Spleen (tissue), 11 donors: ENCODE measurements around the gene RNF208. TPM values are rescaled to one million over a fixed set of nuclear protein-coding genes. Genes with fewer than 3 reads are reported as not detected.

ENCODE experiments used
- DNase-seq: peaks from one replicate; pipeline ENCODE4 v3.0.0-alpha.2; 2020
- H3K27ac ChIP-seq, 8 donors: fragments of 200-600 bp; sonication (generic) in 7 of 8; 1 replicate in 4 of 8; 2 replicates in 4 of 8; pipeline versions ENCODE4 v1.5.0 to v1.8.0; 2016 to 2021; ENCODE audit warnings: inconsistent platforms in 4 of 8, mild to moderate bottlenecking in 4 of 8, moderate library complexity in 1 of 8
- H3K27me3 ChIP-seq, 7 donors: fragments of 200-600 bp; sonication (generic) in 6 of 7; replicated peaks in 1 of 7; 1 replicate in 4 of 7; 2 replicates in 3 of 7; pipeline versions ENCODE4 v1.5.0 to v1.8.0; 2016 to 2021; ENCODE audit warnings: inconsistent platforms in 3 of 7, mild to moderate bottlenecking in 1 of 7
- H3K36me3 ChIP-seq, 6 donors: fragments of 200-600 bp; sonication (generic) in 5 of 6; 1 replicate in 4 of 6; 2 replicates in 2 of 6; pipeline versions ENCODE4 v1.5.0 to v1.8.0; 2016 to 2021; ENCODE audit warnings: inconsistent platforms in 2 of 6
- H3K4me1 ChIP-seq, 6 donors: fragments of 200-600 bp; sonication (generic) in 5 of 6; 1 replicate in 3 of 6; 2 replicates in 3 of 6; pipeline versions ENCODE4 v1.5.0 to v1.8.0; 2016 to 2021; ENCODE audit warnings: inconsistent platforms in 3 of 6
- H3K4me3 ChIP-seq, 8 donors: fragments of 200-600 bp; sonication (generic) in 7 of 8; 1 replicate in 4 of 8; 2 replicates in 4 of 8; pipeline versions ENCODE4 v1.5.0 to v1.8.0; 2016 to 2021; ENCODE audit warnings: inconsistent platforms in 4 of 8, mild to moderate bottlenecking in 4 of 8, moderate library complexity in 2 of 8
- H3K9me3 ChIP-seq, 8 donors: fragments of 200-600 bp; sonication (generic) in 7 of 8; 1 replicate in 4 of 8; 2 replicates in 4 of 8; pipeline versions ENCODE4 v1.5.0 to v1.8.0; 2016 to 2021; ENCODE audit warnings: inconsistent platforms in 4 of 8
- POLR2A ChIP-seq, 3 donors: fragments of 450-650 bp; IDR thresholded peaks; one replicate each; pipeline ENCODE4 v1.5.1; 2017; ENCODE audit warnings: antibody characterized with exemption in 3 of 3, mild to moderate bottlenecking in 1 of 3
- POLR2AphosphoS5 ChIP-seq, 3 donors: sonication (generic); formaldehyde crosslinking; IDR thresholded peaks; one replicate each; pipeline ENCODE4 v1.5.1; 2017; ENCODE audit warnings: antibody characterized with exemption in 3 of 3
- WGBS, 5 donors: extraction: QIAGEN DNeasy Blood & Tissue Kit in 3 of 5; methylation state at CpG; one replicate each; pipeline versions ENCODE4 v1.1.5 to v1.1.7; 2013 to 2018; 5-methylcytosine and 5-hydroxymethylcytosine counted together
- intact Hi-C: fragments of 100-400 bp; cut with DNase I; formaldehyde crosslinking; loops from one replicate; pipeline ENCODE4 v1.15.0; 2023; ENCODE audit warnings: low total_unique reads
- polyA plus RNA-seq, 3 donors: library from polyadenylated mRNA; stranded (reverse); fragments of 200-250 nt; gene quantifications; one replicate each; pipeline ENCODE4 v1.2.1, GENCODE V29; 2013
- total RNA-seq, 7 donors: library from RNA; depleted of rRNA in 3 of 7; stranded (reverse); fragments of >200 nt in 3 of 7; fragmentation: NEBNext Ultra II Directional in 4 of 7; extraction: Animal tissue kit (Norgen Biotek cat#: 25700) in 4 of 7; gene quantifications; one replicate each; pipeline versions ENCODE4 v1.1.0 to v1.2.1, GENCODE V29; 2016 to 2021
- TF ChIP-seq, protein P1 (sequence below), 11 experiments: fragments of 200-600 bp in 7 of 11; fragments of 450-650 bp in 4 of 11; sonication (generic) in 4 of 11; IDR thresholded peaks in 8 of 11; conservative IDR thresholded peaks in 3 of 11; 1 replicate in 7 of 11; 2 replicates in 4 of 11; pipeline versions ENCODE4 v1.4.0 to v1.8.0; 2016 to 2021; ENCODE audit warnings: antibody characterized with exemption in 11 of 11, inconsistent platforms in 4 of 11, mild to moderate bottlenecking in 1 of 11
- donor health status: healthy with polysubstance abuse.
- donor health status: DM: no; HTN: no; CAD: no; lungs with moderate emphysema.
- donor health status: DM: no; HTN: no; CAD: no.
- donor health status: Bipolar disorder and iron deficiency.
- donor health status: healthy.
- donor health status: DM: no; HTN: no; CAD: no.
- donor health status: DM: yes; HTN: yes; CAD: no.

The RNF208 gene
- total and polyA plus RNA-seq, 10 donors = 1.2 to 6.2 (median 2.7) TPM

GRCh38 chr9:137235424-137236237 lies 13.6 kb upstream of the RNF208 start:
- no peak for DNase-seq
- Histone ChIP-seq H3K4me1 (peaks cover 18 to 67% (median 56%) of the 10 kb centered on the region in 6 donors), H3K4me3 (peak overlapping the region in 1 of 8 donors; percentile 55), H3K27me3 (peaks cover 0 to 54% (median 23%) of the 10 kb centered on the region in 7 donors), H3K9me3 (no peaks in the 10 kb centered on the region), H3K27ac (no peak overlapping the region), H3K36me3 (no peaks in the 10 kb centered on the region)
- TF ChIP-seq, protein P1, sequence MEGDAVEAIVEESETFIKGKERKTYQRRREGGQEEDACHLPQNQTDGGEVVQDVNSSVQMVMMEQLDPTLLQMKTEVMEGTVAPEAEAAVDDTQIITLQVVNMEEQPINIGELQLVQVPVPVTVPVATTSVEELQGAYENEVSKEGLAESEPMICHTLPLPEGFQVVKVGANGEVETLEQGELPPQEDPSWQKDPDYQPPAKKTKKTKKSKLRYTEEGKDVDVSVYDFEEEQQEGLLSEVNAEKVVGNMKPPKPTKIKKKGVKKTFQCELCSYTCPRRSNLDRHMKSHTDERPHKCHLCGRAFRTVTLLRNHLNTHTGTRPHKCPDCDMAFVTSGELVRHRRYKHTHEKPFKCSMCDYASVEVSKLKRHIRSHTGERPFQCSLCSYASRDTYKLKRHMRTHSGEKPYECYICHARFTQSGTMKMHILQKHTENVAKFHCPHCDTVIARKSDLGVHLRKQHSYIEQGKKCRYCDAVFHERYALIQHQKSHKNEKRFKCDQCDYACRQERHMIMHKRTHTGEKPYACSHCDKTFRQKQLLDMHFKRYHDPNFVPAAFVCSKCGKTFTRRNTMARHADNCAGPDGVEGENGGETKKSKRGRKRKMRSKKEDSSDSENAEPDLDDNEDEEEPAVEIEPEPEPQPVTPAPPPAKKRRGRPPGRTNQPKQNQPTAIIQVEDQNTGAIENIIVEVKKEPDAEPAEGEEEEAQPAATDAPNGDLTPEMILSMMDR (IDR thresholded peaks at IDR 0.05 in 8 of 11, conservative IDR thresholded peaks at IDR 0.05 in 3 of 11) = no peak
- peak in 1 of 3 donors; percentile 20 for TF ChIP-seq POLR2AphosphoS5 (IDR thresholded peaks at IDR 0.05)
- TF ChIP-seq POLR2A (IDR thresholded peaks at IDR 0.05) = no peak
- intact Hi-C loops = no loop called here
- 64 to 76% (median 71%) methylated on average over 17 to 35 of the region's 35 CpGs for WGBS, 5 donors

DNA sequence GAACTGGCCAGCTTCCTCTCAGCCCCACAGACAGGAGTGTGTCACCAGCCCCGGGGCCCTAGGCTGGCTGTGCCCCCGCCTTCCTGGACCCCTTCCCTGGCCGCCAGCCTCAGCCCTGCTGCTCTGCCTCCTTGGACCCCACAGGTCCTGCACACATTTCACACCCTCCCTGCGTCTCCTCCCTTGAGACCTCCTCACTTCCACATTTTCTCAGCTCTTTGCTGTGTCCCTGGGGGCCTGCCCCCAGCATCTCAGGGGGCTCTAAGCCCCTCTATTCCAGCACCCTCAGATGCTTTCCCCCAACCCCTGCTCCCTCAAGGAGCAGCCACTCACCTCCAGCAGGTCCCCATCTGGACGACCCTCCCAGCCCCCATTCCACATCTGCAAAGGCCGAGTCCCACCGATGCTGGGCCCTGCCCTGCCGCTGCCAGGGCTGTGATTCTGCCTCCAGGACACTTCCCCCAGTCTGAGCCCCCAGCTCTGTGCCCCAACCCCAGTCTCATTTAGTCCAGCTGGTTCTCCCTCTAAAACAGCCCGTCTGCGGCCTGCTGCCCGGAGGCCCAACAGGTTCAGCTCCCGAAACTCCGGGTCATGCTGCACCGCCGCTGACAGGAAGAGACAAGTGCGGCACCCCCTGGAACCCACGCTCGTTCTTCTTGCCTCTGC lies 12.9 kb upstream of the RNF208 start:
- DNase-seq = no peak
- H3K9me3 ChIP-seq = no peaks in the 10 kb centered on the region
- WGBS, 5 donors = 65 to 76% (median 68%) methylated on average over 16 to 18 of the region's 18 CpGs
- H3K4me3 ChIP-seq = no peak overlapping the region
- H3K27ac ChIP-seq = no peak overlapping the region
- H3K36me3 ChIP-seq = no peaks in the 10 kb centered on the region
- H3K4me1 ChIP-seq = peaks cover 15 to 60% (median 51%) of the 10 kb centered on the region in 6 donors
- no peak for TF ChIP-seq POLR2AphosphoS5 (IDR thresholded peaks at IDR 0.05)
- TF ChIP-seq, protein P1 (IDR thresholded peaks at IDR 0.05 in 8 of 11, conservative IDR thresholded peaks at IDR 0.05 in 3 of 11) = no peak
- no peak for TF ChIP-seq POLR2A (IDR thresholded peaks at IDR 0.05)
- intact Hi-C loops = no loop called here
- peaks cover 0 to 61% (median 25%) of the 10 kb centered on the region in 7 donors for H3K27me3 ChIP-seq

GRCh38 chr9:137234055-137234697 lies 12.1 kb upstream of the RNF208 start:
- Histone ChIP-seq H3K4me3 (no peak overlapping the region), H3K36me3 (no peaks in the 10 kb centered on the region), H3K27ac (no peak overlapping the region), H3K9me3 (no peaks in the 10 kb centered on the region), H3K4me1 (peaks cover 11 to 53% (median 44%) of the 10 kb centered on the region in 6 donors), H3K27me3 (peaks cover 0 to 68% (median 32%) of the 10 kb centered on the region in 7 donors)
- no peak for DNase-seq
- TF ChIP-seq POLR2AphosphoS5 (IDR thresholded peaks at IDR 0.05) = peak in 1 of 3 donors; percentile 35
- no peak for TF ChIP-seq POLR2A (IDR thresholded peaks at IDR 0.05)
- intact Hi-C loops = no loop called here
- WGBS, 5 donors = 60 to 77% (median 70%) methylated on average over 17 to 40 of the region's 40 CpGs

DNA sequence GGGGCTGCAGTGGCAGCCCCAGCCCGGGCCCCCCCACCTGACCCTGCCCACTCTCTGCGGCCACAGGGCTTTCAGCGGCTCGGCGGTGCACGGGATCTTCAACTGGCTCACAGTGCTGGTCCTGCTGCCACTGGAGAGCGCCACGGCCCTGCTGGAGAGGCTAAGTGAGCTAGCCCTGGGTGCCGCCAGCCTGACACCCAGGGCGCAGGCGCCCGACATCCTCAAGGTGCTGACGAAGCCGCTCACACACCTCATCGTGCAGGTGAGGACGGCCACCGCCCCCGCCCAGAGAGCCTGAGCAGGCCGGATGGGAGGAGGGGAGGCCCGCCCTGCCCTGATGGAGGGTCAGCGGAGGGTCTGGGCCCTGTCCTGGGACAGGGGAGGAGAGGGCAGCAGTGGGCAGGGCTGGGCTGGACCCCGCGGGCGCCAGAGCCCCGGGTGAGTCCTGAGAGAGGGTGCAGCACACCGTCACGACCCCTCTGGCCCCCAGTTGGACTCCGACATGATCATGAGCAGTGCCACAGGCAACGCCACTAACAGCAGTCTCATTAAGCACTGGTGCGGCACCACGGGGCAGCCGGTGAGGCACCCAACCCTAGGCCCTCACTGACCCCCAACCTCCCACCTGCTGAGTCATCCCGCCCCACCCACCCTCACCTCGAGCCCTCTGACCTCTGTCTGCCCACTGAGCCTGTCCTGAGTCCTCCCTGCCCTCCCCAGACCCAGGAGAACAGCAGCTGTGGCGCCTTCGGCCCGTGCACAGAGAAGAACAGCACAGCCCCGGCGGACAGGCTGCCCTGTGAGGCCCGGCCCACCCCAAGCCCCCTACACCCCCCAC lies 11.3 kb upstream of the RNF208 start:
- Histone ChIP-seq H3K4me1 (peaks cover 11 to 44% (median 36%) of the 10 kb centered on the region in 6 donors), H3K36me3 (no peaks in the 10 kb centered on the region), H3K27ac (no peak overlapping the region), H3K27me3 (peaks cover 0 to 76% (median 41%) of the 10 kb centered on the region in 7 donors), H3K4me3 (no peak overlapping the region), H3K9me3 (no peaks in the 10 kb centered on the region)
- intact Hi-C loops = no loop called here
- TF ChIP-seq POLR2A (IDR thresholded peaks at IDR 0.05) = no peak
- TF ChIP-seq, protein P1 (IDR thresholded peaks at IDR 0.05 in 8 of 11, conservative IDR thresholded peaks at IDR 0.05 in 3 of 11) = no peak
- no peak for TF ChIP-seq POLR2AphosphoS5 (IDR thresholded peaks at IDR 0.05)
- DNase-seq = no peak
- 83 to 89% (median 84%) methylated on average over 23 to 40 of the region's 40 CpGs for WGBS, 5 donors
